HUES64 (cell line): Measurements from ENCODE around the gene LSM10.

Experiments
- H3K27ac ChIP-seq: 2 replicates; pipeline ENCODE4 v1.7.0; 2013; ENCODE audit warnings: low read depth, low read length, inconsistent platforms
- H3K27me3 ChIP-seq: 2 replicates; pipeline ENCODE4 v1.6.1; 2013; ENCODE audit warnings: mild to moderate bottlenecking, low read length; ENCODE audit not compliant: insufficient read depth
- H3K36me3 ChIP-seq: 2 replicates; pipeline ENCODE4 v1.6.1; 2013; ENCODE audit warnings: mild to moderate bottlenecking, low read length; ENCODE audit not compliant: insufficient read depth
- H3K4me1 ChIP-seq: 2 replicates; pipeline ENCODE4 v1.6.1; 2013; ENCODE audit warnings: mild to moderate bottlenecking, low read length, moderate library complexity; ENCODE audit not compliant: insufficient read depth
- H3K4me3 ChIP-seq: 2 replicates; pipeline ENCODE4 v1.5.1; 2013; ENCODE audit warnings: mild to moderate bottlenecking, low read length, moderate library complexity
- H3K9ac ChIP-seq: 2 replicates; pipeline ENCODE4 v1.6.1; 2013; ENCODE audit warnings: mild to moderate bottlenecking, low read depth, low read length
- H3K9me3 ChIP-seq: 2 replicates; pipeline ENCODE4 v1.6.1; 2013; ENCODE audit warnings: low read depth, low read length; ENCODE audit not compliant: insufficient read depth
- WGBS: fragments of 150-250, 120-280 bp; methylation state at CpG from one replicate; pipeline ENCODE4 v1.1.7; 2013; ENCODE audit warnings: missing lambda C conversion rate; 5-methylcytosine and 5-hydroxymethylcytosine counted together

Gene LSM10

DNA sequence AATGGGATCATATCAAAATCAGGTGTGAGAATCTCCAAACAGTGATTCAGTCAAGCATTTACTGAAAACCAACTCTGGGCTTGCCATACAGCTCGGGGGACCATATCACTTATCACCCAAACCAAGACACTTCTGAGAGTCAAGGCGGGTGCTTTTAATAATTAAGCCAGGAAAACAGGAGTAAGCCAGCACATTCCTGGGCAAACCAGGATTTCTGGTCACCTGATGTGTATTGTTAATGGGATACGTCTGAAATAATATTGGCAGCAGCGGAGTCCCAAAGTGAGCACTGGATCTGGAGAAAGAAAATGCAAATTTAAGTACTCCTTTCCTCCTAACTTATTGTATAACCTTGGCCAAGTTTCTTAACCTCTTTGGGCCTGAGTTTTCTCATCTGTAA is 34.9 kb upstream of the LSM10 start:
- no peaks in the 10 kb centered on the region for H3K9me3 ChIP-seq
- no peaks in the 10 kb centered on the region for H3K36me3 ChIP-seq
- WGBS = 90% methylated on average over 4 of the region's 4 CpGs
- no peak overlapping the region for H3K27ac ChIP-seq
- no peak overlapping the region for H3K4me3 ChIP-seq
- H3K4me1 ChIP-seq = no peaks in the 10 kb centered on the region
- no peaks in the 10 kb centered on the region for H3K27me3 ChIP-seq
- no peak overlapping the region for H3K9ac ChIP-seq

DNA sequence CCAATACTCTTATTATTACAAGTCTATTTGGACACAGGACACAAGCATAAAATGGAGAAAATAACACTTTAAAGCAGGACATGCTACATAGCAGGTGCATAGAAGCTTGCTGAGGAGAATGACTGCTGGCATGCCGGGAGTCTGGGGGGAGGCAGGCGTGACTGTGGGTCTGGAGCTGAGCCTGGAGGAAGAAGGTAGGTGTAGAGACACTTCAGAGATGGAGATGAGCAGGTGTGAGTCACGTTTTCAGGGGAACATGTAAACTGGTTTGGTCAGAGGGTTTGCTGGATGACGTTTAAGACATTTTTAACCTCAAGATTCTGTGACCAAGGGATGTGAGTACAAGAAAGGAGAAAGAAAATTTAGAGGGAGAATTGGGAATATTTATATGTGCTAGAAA is 28.1 kb upstream of the LSM10 start:
- 76% methylated on average over 4 of the region's 4 CpGs for WGBS
- no peaks in the 10 kb centered on the region for H3K27me3 ChIP-seq
- no peak overlapping the region for H3K27ac ChIP-seq
- no peak overlapping the region for H3K9ac ChIP-seq
- H3K36me3 ChIP-seq = no peaks in the 10 kb centered on the region
- no peaks in the 10 kb centered on the region for H3K4me1 ChIP-seq
- no peaks in the 10 kb centered on the region for H3K9me3 ChIP-seq
- H3K4me3 ChIP-seq = no peak overlapping the region

DNA sequence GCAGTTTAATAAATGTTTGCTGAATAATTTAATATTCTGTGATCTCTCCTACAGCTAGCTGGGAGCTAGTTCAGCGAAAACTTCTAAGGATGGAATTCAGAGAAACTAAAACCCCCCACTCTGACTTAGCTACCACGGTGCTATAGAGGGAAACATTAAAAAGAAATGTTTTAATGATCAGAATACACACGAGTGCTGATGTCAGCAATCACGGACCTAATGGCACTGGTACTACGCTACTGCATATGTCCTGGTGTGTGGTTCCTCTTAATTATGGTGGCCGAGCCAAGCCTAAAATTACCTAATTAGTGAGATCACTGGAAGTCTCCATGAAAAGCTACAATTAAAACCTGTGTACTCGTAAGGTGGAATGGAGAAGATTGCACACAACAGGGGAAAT is 23.9 kb upstream of the LSM10 start:
- Histone ChIP-seq H3K36me3 (no peaks in the 10 kb centered on the region), H3K27me3 (no peaks in the 10 kb centered on the region), H3K4me3 (no peak overlapping the region), H3K9ac (no peak overlapping the region), H3K4me1 (peaks cover 5% of the 10 kb centered on the region; the same call in 1 of the 2 replicates), H3K9me3 (no peaks in the 10 kb centered on the region), H3K27ac (no peak overlapping the region)
- 93% methylated on average over 7 of the region's 7 CpGs for WGBS

DNA sequence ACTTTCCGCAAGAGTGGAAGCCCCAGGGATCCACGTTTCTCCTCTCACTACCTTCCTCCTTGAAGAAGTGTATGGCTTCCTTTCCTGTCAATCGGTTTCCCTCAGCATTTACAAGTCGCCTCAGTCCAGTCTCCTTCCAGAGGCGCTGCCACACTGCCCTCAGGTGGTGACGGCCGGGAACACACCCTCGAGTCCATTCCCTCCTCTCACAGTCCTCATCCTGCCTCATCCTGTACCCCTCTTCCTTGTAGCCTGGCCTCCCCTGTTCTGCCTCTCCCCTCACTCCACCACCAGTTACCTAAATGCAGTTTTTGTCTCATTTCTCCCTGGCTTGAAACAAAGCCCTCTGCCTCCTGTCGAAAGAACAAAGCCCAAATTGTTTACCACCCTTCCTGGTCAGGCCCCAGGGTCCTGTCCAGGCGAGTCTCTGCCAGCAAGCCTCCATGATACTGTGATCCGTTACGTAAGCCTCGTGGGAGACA is 23.2 kb upstream of the LSM10 start:
- 0 out of 2 replicates have a peak overlapping the region, but pooled peaks have one; percentile 22 for H3K9ac ChIP-seq

DNA sequence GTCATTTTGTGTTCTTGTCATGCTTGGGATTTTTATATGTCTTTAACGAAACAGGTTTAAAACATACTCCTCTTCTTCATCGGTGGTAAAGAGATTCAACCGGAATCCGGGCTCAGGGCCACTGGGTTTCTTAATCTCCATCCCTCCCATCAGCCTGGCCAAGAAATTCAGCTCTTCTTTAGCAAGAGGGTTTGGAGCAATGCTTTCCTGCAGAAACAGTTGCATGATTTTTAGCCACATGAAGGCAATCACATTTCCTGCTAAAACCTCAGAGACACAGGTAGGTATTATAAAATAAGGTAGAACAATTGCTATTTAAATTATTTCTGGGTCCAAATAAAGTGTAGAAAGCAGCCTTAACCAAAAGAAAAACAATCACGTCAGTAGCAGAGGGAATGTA is 22.7 kb upstream of the LSM10 start:
- Histone ChIP-seq H3K4me1 (peaks cover 5% of the 10 kb centered on the region; the same call in 1 of the 2 replicates), H3K36me3 (no peaks in the 10 kb centered on the region), H3K4me3 (no peak overlapping the region), H3K9me3 (no peaks in the 10 kb centered on the region), H3K9ac (no peak overlapping the region), H3K27me3 (no peaks in the 10 kb centered on the region), H3K27ac (no peak overlapping the region)
- 75% methylated on average over 5 of the region's 5 CpGs for WGBS

More for the DNA sequence above, 23.2 kb upstream of the LSM10 start:
- no peak overlapping the region for H3K27ac ChIP-seq
- H3K4me3 ChIP-seq = no peak overlapping the region
- H3K36me3 ChIP-seq = no peaks in the 10 kb centered on the region
- no peaks in the 10 kb centered on the region for H3K27me3 ChIP-seq
- 28% methylated on average over 13 of the region's 13 CpGs for WGBS
- H3K4me1 ChIP-seq = peaks cover 5% of the 10 kb centered on the region; the same call in 1 of the 2 replicates
- H3K9me3 ChIP-seq = no peaks in the 10 kb centered on the region

DNA sequence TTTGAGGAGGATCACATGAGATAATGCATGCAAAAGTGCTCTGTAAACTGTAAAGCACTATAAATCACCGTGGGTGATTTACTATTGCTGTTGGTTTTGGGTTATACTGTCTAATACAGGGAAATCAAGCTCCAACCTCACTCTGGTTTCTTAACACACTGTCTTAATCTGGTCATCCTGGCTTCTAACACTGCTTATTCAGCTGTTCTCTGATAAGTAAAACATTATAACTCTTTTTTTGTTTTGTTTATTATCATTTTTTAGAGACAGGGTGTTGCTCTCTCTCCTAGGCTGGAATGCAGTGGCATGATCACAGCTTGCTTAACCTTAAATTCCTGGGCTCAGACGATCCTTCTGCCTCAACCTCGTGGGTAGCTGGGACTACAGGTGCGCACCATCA is 21.9 kb upstream of the LSM10 start:
- peaks cover 5% of the 10 kb centered on the region; the same call in 1 of the 2 replicates for H3K4me1 ChIP-seq
- H3K4me3 ChIP-seq = no peak overlapping the region
- no peaks in the 10 kb centered on the region for H3K27me3 ChIP-seq
- 91% methylated on average over 4 of the region's 4 CpGs for whole genome bisulfite sequencing
- no peak overlapping the region for H3K9ac ChIP-seq
- H3K9me3 ChIP-seq = no peaks in the 10 kb centered on the region
- H3K36me3 ChIP-seq = no peaks in the 10 kb centered on the region
- H3K27ac ChIP-seq = no peak overlapping the region

DNA sequence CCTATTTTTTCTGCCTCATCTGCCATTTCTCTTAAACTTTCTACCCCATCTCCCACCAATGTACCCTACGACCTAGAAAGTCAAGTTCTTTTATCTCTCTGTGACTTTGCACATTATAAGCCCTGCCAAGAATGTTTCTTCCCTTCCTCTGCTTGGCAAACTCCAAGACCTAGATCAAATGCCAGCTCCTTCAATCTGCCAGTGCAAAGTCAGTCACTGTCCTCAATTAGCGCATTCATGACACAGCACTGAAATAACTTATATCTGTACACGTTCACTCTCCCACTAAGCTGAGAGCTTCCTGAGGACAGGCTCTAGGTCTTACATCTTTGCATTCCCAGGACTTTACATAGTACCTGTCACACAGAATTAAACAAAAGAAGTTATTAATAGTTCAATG is 21.4 kb upstream of the LSM10 start:
- Histone ChIP-seq H3K9me3 (no peaks in the 10 kb centered on the region), H3K36me3 (no peaks in the 10 kb centered on the region), H3K27me3 (no peaks in the 10 kb centered on the region), H3K9ac (no peak overlapping the region), H3K4me1 (peaks cover 5% of the 10 kb centered on the region; the same call in 1 of the 2 replicates), H3K27ac (no peak overlapping the region), H3K4me3 (no peak overlapping the region)
- 92% methylated on average over 3 of the region's 3 CpGs for WGBS

DNA sequence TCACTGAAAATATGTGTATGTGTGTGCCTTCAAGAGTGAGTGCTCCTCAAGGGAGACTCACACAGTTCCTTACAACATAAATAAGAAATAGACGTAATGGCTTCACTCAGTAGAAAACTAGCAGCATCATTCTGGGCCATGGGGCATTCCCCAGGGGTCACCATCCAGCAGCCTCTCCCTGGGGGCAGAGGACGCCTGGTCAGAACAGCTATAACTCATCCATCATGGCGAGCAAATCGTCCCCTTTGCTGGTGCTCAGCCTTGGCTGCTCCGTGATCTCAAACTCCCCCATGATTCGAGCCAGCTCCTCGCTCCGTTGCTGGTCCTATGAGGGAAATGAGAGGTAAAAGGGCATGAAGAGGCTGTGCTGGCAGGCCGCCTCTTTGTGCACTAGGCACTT is 20.2 kb upstream of the LSM10 start:
- Histone ChIP-seq H3K4me1 (peaks cover 5% of the 10 kb centered on the region; the same call in 1 of the 2 replicates), H3K4me3 (no peak overlapping the region), H3K27ac (no peak overlapping the region), H3K9ac (no peak overlapping the region), H3K9me3 (no peaks in the 10 kb centered on the region), H3K27me3 (no peaks in the 10 kb centered on the region), H3K36me3 (no peaks in the 10 kb centered on the region)
- WGBS = 89% methylated on average over 9 of the region's 9 CpGs

DNA sequence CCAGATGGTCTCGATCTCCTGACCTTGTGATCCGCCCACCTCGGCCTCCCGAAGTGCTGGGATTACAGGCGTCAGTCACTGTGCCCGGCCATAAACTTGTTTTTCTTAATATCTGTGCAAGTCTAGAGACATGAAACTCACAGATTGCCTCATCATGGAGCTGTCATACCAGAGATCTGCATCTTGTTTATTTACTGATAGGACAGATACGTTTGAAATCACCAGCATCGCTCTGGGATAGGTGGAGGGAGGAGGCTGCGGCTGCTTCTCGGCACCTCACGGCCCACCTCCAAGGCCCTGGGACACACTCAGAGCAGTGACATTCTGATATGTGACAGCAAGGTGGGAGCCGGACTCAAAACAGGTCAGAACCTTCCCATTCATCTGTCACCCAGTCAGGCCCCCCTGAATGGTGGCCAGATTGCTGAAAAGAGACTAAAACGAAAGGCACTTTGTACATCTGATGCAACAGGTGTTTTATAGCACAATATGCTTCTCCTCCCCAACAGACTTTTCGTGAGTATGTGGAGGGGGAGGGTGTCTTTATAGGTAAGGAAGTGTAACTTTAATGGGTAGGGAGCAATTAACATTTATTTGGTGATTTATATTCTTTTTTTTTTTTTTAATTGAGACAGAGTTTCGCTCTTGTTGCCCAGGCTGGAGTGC is 18.1 kb upstream of the LSM10 start:
- Histone ChIP-seq H3K27ac (no peak overlapping the region), H3K4me1 (peaks cover 8% of the 10 kb centered on the region; the same call in 1 of the 2 replicates), H3K9me3 (no peaks in the 10 kb centered on the region), H3K27me3 (no peaks in the 10 kb centered on the region), H3K4me3 (no peak overlapping the region), H3K9ac (no peak overlapping the region), H3K36me3 (no peaks in the 10 kb centered on the region)
- 94% methylated on average over 14 of the region's 15 CpGs for WGBS

DNA sequence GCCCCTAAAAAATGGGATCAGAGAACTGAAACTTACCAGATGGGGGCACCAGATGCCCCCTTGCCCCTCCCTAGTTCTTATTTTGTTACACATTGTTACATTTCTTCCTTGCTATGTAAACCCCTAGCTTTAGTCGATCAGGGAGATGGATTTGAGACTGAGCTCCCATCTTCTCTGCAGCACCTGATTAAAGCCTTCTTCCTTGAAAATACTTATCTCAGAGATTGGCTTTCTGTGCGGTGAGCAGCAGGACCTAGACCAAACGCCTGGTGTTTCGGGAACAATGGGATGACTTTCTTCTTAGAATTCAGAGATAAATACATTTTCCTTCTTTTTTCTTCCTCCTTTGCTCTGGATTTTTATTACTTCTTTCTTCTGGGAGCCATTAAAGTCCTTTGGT is 16.7 kb upstream of the LSM10 start:
- Histone ChIP-seq H3K4me1 (peaks cover 4% of the 10 kb centered on the region; the same call in 1 of the 2 replicates), H3K36me3 (no peaks in the 10 kb centered on the region), H3K4me3 (no peak overlapping the region), H3K27me3 (no peaks in the 10 kb centered on the region), H3K9ac (no peak overlapping the region), H3K9me3 (no peaks in the 10 kb centered on the region), H3K27ac (no peak overlapping the region)
- 90% methylated on average over 4 of the region's 4 CpGs for WGBS

DNA sequence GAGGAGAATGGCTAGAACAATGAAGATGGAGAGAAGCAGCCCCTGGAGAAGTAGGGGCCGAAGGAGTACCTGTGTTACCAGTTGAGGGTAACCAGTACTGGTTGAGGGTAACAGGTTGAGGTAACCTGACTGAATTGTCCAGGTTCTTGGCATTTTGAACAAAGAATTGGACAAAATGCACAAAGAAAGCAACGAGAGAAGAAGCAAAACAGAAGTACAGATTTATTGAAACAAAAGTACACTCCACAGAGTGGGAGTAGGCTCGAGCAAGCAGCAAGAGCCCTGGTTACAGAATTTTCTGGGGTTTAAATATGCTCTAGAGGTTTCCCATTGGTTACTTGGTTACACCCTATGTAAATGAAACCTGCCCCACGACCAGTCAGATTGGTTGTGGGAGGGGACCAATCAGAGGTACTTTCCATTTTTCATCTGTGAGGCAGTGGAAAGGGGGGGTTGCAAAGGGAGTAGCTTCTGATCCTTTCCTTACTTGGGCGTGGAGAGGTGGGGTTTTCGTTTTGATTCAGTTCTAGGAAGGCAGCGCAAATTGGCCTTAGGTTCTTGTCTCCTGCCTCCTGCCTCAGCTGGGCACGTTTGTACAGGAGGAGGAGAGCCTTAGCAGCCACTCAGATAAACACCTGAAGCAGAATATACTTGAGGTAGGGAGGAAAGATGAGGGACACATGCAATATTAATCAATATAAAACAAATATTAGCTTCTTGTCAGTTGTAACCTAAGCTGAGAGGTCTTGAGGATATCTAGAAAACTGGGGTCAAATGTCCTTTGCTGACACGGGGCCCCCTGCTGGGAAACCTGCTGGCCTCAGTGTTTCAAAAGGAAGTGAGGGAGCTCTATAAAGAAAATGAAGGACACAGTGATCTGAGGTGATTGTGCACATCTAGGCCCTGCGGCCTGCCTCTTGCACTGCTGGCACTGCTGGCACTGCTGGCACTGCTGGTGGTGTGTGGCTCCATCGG is 14.3 kb upstream of the LSM10 start:
- Histone ChIP-seq H3K27ac (no peak overlapping the region), H3K4me1 (peaks cover 4% of the 10 kb centered on the region; the same call in 1 of the 2 replicates), H3K4me3 (no peak overlapping the region), H3K36me3 (no peaks in the 10 kb centered on the region), H3K9ac (no peak overlapping the region), H3K9me3 (no peaks in the 10 kb centered on the region), H3K27me3 (no peaks in the 10 kb centered on the region)
- WGBS = 80% methylated on average over 11 of the region's 11 CpGs
